IPS-20b (cell line): ENCODE data around the gene CHST8.

ENCODE experiments used
- H3K27ac ChIP-seq: one replicate; pipeline ENCODE4 v1.5.1; 2013; ENCODE audit warnings: low read length
- H3K27me3 ChIP-seq: 2 replicates; pipeline ENCODE4 v1.6.1; 2013; ENCODE audit warnings: mild to moderate bottlenecking, low read length, inconsistent platforms; ENCODE audit not compliant: insufficient read depth
- H3K36me3 ChIP-seq: 2 replicates; pipeline ENCODE4 v1.6.1; 2013; ENCODE audit warnings: low read depth, mild to moderate bottlenecking, inconsistent platforms, low read length, moderate library complexity; ENCODE audit not compliant: insufficient read depth
- H3K4me1 ChIP-seq: 2 replicates; pipeline ENCODE4 v1.6.1; 2013; ENCODE audit warnings: mild to moderate bottlenecking, control low read depth, inconsistent platforms, low read length, moderate library complexity; ENCODE audit not compliant: insufficient read depth
- H3K4me3 ChIP-seq: 2 replicates; pipeline ENCODE4 v1.5.1; 2013; ENCODE audit warnings: mild to moderate bottlenecking, low read length, inconsistent platforms
- H3K9ac ChIP-seq: 2 replicates; pipeline ENCODE4 v1.6.1; 2013; ENCODE audit warnings: low read depth, mild to moderate bottlenecking, inconsistent platforms, low read length, moderate library complexity
- H3K9me3 ChIP-seq: 2 replicates; pipeline ENCODE4 v1.6.1; 2013; ENCODE audit warnings: mild to moderate bottlenecking, low read depth, low read length, inconsistent platforms; ENCODE audit not compliant: insufficient read depth

Gene CHST8

GRCh38 chr19:33737681-33738371, 116.1 kb downstream of the CHST8 start:
- H3K4me1 ChIP-seq, result peaks cover 3% of the 10 kb centered on the region; the same call in 1 of the 2 replicates
- H3K36me3 ChIP-seq, result no peaks in the 10 kb centered on the region
- H3K9me3 ChIP-seq, result no peaks in the 10 kb centered on the region
- no peak overlapping the region for H3K27ac ChIP-seq
- H3K9ac ChIP-seq, result no peak overlapping the region
- H3K27me3 ChIP-seq, result no peaks in the 10 kb centered on the region; the same call in 1 of the 2 replicates
- H3K4me3 ChIP-seq, result no peak overlapping the region

DNA sequence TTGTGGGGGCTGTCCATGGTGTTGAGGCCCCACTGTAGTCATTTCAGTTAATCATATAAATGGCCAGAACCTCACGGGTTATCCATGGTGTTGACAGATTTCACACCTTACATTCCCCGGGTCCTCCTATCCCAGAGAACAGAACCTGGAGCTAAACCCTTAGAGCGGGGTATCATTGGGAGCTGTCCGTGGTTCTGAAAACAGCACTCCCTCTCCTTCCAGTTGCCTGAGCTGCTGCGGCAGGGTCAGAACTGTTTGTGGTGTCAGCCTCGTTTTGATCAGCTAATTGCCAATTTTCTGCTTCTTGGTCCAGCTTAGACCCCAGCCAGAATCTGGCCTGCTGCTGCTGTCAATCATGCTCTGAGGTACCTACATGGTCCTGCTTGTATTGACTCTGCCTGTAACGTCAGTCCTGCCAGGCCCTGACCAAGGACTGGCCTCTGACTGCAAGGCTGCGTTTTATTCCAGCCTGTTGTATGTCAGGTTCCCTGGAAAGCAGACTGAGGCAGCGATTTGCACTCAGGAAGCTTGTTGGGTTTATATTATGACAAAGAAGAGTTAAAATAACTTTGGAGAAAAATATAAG, 119.2 kb downstream of the CHST8 start:
- H3K4me1 ChIP-seq, result peaks cover 3% of the 10 kb centered on the region; the same call in 1 of the 2 replicates
- H3K9ac ChIP-seq, result no peak overlapping the region
- no peak overlapping the region for H3K4me3 ChIP-seq
- no peaks in the 10 kb centered on the region for H3K9me3 ChIP-seq
- H3K36me3 ChIP-seq, result no peaks in the 10 kb centered on the region
- H3K27ac ChIP-seq, result no peak overlapping the region
- no peaks in the 10 kb centered on the region; the same call in 1 of the 2 replicates for H3K27me3 ChIP-seq

DNA sequence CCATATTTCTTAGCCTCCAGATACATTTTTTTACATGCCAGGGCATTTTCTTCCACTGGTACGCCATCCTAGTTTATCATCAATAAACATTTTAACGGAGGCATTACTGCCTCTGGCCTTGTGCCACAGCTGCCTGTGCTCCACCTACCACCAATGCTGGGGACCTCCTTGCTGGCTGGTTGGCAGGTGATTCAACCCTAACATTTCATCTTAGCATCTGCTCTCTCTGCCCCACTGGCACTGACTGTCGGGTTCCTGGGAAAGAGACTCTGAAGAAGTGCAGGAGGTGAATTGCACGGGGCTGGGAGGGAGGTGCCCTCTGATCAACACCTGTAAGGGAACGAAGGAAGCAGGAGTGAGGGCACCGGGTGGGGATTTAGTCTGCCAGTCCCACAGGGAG, 123.5 kb downstream of the CHST8 start:
- no peak overlapping the region for H3K4me3 ChIP-seq
- H3K27ac ChIP-seq, result no peak overlapping the region
- no peaks in the 10 kb centered on the region for H3K9me3 ChIP-seq
- H3K36me3 ChIP-seq, result no peaks in the 10 kb centered on the region
- H3K4me1 ChIP-seq, result no peaks in the 10 kb centered on the region
- no peaks in the 10 kb centered on the region; the same call in 1 of the 2 replicates for H3K27me3 ChIP-seq
- H3K9ac ChIP-seq, result no peak overlapping the region

GRCh38 chr19:33746159-33746558, 124.4 kb downstream of the CHST8 start:
- Histone ChIP-seq H3K36me3 (no peaks in the 10 kb centered on the region), H3K27me3 (no peaks in the 10 kb centered on the region), H3K9ac (no peak overlapping the region), H3K27ac (no peak overlapping the region), H3K4me3 (no peak overlapping the region), H3K4me1 (no peaks in the 10 kb centered on the region), H3K9me3 (no peaks in the 10 kb centered on the region)

- H3K9ac ChIP-seq, result no peak overlapping the region
- H3K9me3 ChIP-seq, result no peaks in the 10 kb centered on the region
- H3K4me1 ChIP-seq, result no peaks in the 10 kb centered on the region
- no peaks in the 10 kb centered on the region for H3K27me3 ChIP-seq
- no peak overlapping the region for H3K4me3 ChIP-seq
- H3K27ac ChIP-seq, result no peak overlapping the region
- H3K36me3 ChIP-seq, result no peaks in the 10 kb centered on the region
Observed at GRCh38 chr19:33747273-33747672, 125.5 kb downstream of the CHST8 start.

- H3K9ac ChIP-seq, result no peak overlapping the region
- no peaks in the 10 kb centered on the region for H3K36me3 ChIP-seq
- no peaks in the 10 kb centered on the region for H3K9me3 ChIP-seq
- H3K27me3 ChIP-seq, result no peaks in the 10 kb centered on the region
- H3K4me3 ChIP-seq, result no peak overlapping the region
- no peak overlapping the region for H3K27ac ChIP-seq
- H3K4me1 ChIP-seq, result no peaks in the 10 kb centered on the region
Observed at GRCh38 chr19:33748231-33748630, 126.5 kb downstream of the CHST8 start.

GRCh38 chr19:33749016-33749415, 127.3 kb downstream of the CHST8 start:
- H3K9ac ChIP-seq, result no peak overlapping the region
- no peaks in the 10 kb centered on the region for H3K4me1 ChIP-seq
- H3K27ac ChIP-seq, result no peak overlapping the region
- no peaks in the 10 kb centered on the region for H3K9me3 ChIP-seq
- H3K36me3 ChIP-seq, result no peaks in the 10 kb centered on the region
- no peak overlapping the region for H3K4me3 ChIP-seq
- H3K27me3 ChIP-seq, result no peaks in the 10 kb centered on the region

DNA sequence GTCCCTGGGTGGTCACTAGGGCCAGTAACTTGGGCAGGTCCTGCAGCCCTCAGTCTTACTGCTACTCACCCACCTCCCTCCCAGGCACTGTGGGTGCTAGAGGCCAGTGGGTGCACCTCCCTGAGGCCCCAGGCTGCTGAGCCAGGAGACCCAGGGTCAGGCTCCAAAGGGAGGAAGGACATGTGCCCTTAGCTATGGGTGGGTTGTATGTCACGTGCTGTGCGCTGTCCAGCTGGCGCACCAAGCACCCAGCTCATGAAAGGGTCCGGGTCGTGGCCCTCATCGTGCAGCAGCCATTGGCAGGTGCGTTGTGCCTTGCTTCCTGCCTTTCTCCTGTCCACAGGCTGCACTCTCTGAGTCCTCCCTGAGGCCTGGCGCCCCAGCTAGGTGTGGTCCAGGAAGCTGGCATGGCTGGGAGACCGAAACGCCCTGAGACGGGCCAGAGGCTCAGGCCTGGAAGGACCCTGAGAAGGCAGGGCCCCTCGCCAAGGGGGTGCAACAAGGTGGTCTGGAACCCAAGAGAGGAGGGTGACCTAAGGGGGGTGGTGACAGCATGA, 127.9 kb downstream of the CHST8 start:
- no peaks in the 10 kb centered on the region for H3K36me3 ChIP-seq
- H3K9me3 ChIP-seq, result no peaks in the 10 kb centered on the region
- no peaks in the 10 kb centered on the region for H3K27me3 ChIP-seq
- no peak overlapping the region for H3K27ac ChIP-seq
- H3K4me3 ChIP-seq, result no peak overlapping the region
- no peaks in the 10 kb centered on the region for H3K4me1 ChIP-seq
- no peak overlapping the region for H3K9ac ChIP-seq

- no peaks in the 10 kb centered on the region for H3K4me1 ChIP-seq
- H3K27me3 ChIP-seq, result no peaks in the 10 kb centered on the region
- no peak overlapping the region for H3K27ac ChIP-seq
- H3K9me3 ChIP-seq, result no peaks in the 10 kb centered on the region
- no peak overlapping the region for H3K9ac ChIP-seq
- no peaks in the 10 kb centered on the region for H3K36me3 ChIP-seq
- no peak overlapping the region for H3K4me3 ChIP-seq
Observed at GRCh38 chr19:33750587-33751435, 129.1 kb downstream of the CHST8 start.

- no peaks in the 10 kb centered on the region for H3K9me3 ChIP-seq
- H3K4me1 ChIP-seq, result no peaks in the 10 kb centered on the region
- H3K36me3 ChIP-seq, result no peaks in the 10 kb centered on the region
- no peak overlapping the region for H3K9ac ChIP-seq
- no peak overlapping the region for H3K27ac ChIP-seq
- no peak overlapping the region for H3K4me3 ChIP-seq
- H3K27me3 ChIP-seq, result no peaks in the 10 kb centered on the region
Observed at GRCh38 chr19:33751436-33751770, 129.7 kb downstream of the CHST8 start.

DNA sequence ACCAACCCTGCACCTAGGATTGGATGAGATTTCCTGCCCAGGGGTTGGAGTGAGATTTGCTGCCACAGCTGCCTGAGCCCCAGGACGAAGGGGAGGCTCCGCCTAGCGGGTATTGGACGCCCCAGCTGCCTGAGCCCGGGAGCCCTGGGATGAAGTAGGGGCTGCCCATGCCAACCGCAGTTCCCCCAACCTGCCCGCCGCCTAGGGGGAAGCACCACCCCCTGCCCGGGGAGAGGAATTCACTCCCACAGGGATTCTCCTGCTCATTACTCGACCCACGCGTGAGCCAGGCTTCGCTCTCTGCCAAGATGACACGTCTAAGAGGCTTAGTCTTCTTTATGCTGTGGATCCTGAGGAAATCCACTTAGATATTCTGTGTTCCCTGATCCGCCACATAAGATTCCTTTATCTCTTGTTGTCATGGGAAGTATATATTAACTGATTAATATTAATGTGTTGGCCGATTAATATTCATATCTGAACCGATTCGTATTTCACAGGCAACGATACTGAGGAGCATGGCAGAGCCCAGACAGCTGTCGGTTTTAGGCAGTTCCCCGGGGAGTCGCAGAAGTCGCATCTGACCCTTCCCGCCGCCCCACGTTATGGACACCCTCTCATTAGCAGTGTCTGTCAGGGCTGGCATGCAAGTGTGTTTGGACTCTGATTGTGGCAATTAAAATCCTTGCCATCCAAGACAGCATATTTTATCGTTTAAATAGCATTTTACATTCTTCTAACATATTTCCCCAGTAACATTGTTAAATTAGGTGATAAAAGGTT, 130.5 kb downstream of the CHST8 start:
- H3K27me3 ChIP-seq, result no peaks in the 10 kb centered on the region
- no peaks in the 10 kb centered on the region for H3K4me1 ChIP-seq
- H3K4me3 ChIP-seq, result no peak overlapping the region
- no peak overlapping the region for H3K27ac ChIP-seq
- H3K36me3 ChIP-seq, result no peaks in the 10 kb centered on the region
- no peak overlapping the region for H3K9ac ChIP-seq
- H3K9me3 ChIP-seq, result no peaks in the 10 kb centered on the region
